T follicular helper cell (primary cell): ENCODE measurements around the gene CEP57.
A peak's percentile ranks its signal among the peaks of the same experiment; 100 is the strongest.
"Not testable (repeated sequence)": the region's sequence is repeated elsewhere in the genome, so short reads cannot be mapped to it uniquely, and the experiment has no call there.

Experiments used
- DNase-seq: peaks from one replicate; pipeline ENCODE4 v3.0.0-alpha.2; 2020; ENCODE audit warnings: low read depth

The CEP57 gene

DNA sequence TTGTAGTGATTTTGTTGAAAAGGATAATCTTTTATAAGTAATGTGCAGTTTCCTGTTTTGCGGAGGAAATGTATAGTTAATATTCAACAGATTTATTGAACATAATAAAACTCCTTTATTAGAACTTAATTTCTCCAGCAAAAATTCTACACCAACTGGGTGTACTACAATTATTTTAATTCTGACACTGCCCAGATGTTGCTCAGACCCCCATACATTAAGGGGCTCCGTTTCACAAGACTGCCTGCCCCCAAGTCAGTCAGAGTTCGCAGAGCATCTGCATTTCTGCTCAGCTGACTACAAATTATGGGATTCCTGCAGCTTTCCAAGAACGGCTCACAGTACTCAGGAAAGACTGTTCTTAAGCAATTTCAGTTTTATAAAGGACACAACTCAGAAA lies 6.2 kb downstream of the CEP57 start:
- DNase-seq: no peak

- no peak for DNase-seq
Observed at GRCh38 chr11:95799546-95799945, 9.2 kb downstream of the CEP57 start.

GRCh38 chr11:95800438-95800837 lies 10.1 kb downstream of the CEP57 start:
- DNase-seq: no peak

GRCh38 chr11:95802806-95803205 lies 12.5 kb downstream of the CEP57 start:
- no peak for DNase-seq

DNA sequence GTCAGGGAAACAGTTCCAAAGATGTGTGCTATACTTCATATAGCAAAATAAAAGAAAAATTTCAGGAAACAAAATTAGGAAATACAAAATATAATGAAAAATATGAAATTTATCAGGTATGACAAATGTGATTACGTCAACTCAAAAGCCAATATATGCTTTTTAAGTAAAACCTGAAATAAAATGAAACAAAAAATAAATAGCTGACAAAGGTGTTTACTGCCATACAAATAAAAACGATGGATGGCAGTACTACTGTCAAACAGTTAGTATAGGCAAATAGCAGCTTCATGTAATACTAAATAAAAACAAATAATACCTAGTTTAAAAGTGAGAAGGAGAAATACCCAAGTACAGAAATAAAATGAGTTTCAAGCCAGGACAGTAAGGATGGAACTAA lies 13.7 kb downstream of the CEP57 start:
- DNase-seq: no peak

GRCh38 chr11:95805869-95806268 lies 15.6 kb downstream of the CEP57 start:
- no peak for DNase-seq

DNA sequence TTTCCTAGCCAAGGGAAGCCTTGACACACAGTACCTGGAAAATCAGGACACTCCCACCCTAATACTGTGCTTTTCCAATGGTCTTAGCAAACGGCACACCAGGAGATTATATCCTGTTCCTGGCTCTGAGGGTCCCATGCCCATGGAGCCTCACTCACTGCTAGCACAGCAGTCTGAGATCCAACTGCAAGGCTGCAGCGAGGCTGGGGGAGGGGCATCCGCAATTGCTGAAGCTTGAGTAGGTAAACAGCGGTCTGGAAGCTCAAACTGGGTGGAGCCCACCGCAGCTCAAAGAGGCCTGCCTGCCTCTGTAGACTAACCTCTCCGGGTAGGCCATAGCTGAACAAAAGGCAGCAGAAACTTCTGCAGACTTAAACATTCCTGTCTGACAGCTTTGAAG lies 16.2 kb downstream of the CEP57 start:
- not testable (repeated sequence) for DNase-seq

DNA sequence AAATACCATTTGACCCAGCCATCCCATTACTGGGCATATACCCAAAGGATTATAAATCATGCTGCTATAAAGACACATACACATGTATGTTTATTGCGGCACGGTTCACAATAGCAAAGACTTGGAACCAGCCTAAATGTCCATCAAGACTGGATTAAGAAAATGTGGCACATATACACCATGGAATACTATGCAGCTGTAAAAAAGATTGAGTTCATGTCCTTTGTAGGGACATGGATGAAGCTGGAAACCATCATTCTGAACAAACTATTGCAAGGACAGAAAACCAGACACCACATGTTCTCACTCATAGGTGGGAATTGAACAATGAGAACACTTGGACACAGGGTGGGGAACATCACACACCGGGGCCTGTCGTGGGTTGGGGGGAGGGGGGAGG lies 20.8 kb downstream of the CEP57 start:
- DNase-seq: not testable (repeated sequence)

DNA sequence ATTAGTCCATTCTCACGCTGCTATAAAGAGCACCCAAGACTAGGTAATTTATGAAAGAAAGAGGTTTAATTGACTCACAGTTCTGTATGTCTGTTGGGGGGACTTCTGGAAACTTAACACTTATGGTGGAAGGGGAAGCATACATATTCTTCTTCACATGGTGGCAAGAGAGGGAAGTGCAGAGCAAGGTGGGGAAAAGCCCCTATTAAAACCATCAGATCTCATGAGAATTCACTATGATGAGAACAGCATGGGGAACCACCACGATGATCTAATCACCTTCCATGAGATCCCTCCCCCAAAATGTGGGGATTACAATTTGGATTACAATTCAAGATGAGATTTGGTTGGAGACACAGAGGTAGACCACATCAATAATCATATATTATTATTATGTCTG lies 25.7 kb downstream of the CEP57 start:
- no peak for DNase-seq

DNA sequence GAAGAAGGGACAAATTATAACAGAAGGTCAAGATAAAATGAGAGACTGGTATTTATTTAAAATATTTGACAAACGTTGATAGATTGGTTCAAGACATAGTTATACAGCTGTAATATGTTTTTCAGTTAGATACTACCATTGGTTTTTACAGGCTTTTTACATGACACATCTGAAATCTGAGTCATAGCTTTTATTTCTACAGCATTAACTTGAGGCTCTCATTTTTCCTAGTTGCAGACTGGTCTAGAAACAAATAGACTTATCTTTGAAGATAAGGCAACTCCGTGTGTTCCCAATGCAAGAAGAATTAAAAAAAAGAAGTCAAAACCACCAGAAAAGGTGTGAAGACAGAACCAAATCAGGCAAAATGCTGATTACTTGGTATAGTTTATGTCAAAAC lies 31.3 kb downstream of the CEP57 start:
- no peak for DNase-seq

DNA sequence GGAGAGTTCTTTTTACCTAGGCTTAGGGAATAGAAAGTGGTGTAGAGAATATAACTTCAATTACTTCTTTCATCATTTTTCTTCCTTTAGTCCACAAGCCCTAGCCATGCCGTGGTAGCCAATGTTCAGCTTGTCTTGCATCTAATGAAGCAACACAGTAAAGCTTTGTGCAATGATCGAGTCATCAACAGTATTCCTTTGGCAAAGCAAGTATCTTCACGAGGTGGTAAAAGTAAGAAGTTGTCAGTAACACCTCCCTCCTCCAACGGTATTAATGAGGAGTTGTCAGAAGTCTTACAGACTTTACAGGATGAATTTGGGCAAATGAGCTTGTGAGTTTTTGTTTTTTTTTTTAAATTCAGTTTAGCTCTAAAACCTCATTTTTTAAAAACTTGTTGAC lies 37.4 kb downstream of the CEP57 start:
- no peak for DNase-seq

DNA sequence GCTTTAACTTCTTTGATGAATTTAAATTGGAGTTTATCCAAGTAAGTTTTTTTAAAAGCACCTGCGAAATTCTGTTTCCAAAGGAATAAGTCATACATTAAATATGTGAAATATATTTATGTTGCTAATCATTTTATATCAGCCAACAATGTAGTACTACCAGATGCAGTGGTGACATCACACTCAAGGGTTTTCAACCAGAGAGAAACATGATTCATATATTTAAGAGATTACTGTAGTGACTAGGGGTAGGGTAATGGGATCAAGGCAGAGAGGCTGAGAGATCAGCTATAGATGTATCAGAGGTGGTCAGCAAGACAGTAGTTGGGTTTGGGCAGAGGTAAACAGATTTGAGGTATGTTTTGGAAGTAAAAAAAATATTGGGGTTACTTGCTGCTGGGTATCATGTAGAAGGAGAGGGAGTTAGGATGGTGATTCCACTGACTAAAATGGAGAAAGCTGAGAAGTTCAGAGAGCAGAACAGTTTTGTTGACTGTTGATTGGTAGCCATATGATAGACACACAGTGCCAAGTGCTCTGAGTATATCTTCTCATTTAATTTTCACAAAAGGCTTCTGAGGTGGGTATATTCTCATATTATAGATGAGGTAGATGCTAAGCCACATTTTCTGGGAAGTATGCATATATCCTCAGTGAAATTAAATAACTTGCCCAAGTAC lies 39.4 kb downstream of the CEP57 start:
- no peak for DNase-seq

DNA sequence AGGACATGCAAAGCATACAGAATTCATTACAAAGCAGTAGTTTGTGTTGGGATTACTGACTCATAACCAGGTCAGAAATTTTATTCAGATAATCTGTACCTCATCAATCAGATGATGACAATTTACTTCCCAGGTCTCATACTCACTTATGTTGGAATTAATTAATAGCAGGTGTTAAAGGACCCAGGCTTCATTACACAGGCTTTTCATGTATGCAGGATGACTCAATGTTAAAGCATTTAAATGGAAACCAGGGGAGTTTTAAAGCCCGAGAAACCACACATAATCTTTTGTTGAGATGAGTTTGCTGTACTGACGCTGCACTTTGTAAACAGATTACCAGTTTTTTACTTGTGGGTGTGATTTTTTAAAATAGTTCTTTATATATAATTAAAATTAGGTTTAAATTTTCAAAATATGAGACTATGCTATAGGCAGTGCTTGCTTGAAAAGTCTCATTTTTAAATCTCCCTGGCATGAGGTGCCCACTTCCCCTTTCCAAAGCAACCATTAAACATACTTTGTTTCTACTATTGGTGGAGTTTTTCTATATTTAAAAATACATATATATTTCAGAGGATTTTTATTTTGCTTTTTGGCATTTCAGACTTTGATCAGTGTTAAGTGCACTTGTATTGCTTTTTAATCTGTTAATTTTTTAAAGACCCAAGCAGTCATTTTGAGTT lies 41.0 kb downstream of the CEP57 start:
- no peak for DNase-seq

GRCh38 chr11:95832763-95833162 lies 42.5 kb downstream of the CEP57 start:
- no peak for DNase-seq

DNA sequence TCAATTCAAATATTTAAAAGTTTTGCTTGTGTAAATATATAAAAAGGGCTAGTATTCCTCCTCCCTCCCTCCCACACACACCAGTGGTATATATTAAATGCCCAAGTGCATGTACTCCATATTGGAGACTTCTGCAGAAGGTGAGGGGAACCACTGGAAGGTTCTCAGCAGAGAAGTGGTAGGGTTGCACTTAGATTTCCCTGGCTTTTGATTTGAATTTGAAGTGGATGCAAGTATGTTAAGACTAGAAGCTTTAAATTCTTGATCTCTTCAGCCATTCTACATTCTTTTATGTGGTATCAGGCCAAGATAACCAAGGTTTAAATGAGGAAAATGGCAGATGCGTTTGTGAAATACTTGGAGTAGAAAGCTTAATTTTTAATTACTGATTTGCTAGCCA lies 43.1 kb downstream of the CEP57 start:
- no peak for DNase-seq

DNA sequence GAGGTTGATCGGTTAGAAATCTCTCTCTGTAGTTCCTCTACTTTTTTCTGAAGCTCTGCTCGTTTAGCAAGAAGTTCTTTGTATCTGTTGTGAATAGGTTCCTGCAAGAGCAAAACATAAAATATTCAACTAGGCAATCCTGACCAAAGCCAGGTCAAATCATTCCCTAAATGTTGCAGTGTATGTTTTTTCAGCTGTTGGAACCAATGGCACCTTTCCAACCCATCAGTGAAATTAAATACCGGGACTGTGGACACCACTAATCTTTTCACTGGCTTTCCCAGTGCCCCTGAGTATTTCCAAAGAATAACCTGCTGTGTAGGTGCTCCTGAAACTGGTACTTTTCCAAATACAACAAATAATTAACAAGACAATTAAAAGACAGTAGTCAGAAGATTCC lies 45.1 kb downstream of the CEP57 start:
- DNase-seq: no peak

DNA sequence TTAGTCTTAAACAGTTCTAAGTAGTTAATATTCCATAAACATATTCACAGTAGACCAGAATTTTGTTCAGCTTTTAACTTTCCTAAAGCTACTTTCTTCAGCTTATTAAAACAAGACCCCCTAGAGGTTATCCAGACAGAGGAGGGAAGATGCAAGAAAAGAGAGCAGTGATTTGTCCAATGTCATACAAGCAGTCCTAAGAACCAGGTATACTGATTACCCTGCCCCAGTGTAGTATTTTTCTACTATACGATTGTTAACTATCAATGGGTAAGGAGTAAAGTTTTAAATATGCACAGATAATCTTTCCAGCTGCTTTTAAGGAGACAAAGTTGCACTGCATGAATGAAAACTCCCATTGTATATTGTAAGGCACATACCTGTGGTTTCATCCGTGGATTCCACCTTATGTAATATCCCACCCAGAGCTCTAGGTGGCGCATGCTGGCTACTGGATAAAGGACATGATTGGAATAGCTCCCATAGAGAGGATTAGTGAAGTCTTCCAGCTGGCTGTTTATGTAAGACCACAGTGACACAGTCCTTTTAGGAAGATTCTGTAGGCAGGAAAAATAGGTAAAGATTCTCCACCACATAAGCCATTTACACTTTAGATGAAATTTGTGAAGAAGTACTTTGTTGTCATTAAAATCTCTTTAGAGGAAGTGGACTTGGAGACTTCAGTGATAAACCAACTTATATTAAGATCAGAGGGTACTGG lies 45.6 kb downstream of the CEP57 start:
- peak; percentile 39 for DNase-seq

DNA sequence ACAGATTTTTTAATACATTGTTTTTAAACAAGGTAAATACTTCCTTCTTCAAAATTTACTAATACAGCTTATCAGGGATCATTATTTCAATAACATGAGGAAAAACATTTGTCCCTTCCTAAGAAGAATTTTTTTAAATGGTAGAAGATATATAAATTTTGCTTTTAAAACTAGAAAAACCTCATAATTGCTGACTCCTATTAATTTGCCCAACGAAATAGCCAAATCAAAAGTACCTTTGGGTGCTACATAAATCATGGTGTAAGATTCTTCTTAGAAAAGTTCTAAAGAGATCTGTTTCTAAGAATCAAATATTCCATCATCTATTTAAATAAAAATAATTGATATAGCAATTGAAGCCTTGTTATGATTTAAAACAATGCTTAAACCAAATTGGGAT lies 54.9 kb downstream of the CEP57 start:
- no peak for DNase-seq

GRCh38 chr11:95849087-95849825 lies 59.0 kb downstream of the CEP57 start:
- DNase-seq: no peak

DNA sequence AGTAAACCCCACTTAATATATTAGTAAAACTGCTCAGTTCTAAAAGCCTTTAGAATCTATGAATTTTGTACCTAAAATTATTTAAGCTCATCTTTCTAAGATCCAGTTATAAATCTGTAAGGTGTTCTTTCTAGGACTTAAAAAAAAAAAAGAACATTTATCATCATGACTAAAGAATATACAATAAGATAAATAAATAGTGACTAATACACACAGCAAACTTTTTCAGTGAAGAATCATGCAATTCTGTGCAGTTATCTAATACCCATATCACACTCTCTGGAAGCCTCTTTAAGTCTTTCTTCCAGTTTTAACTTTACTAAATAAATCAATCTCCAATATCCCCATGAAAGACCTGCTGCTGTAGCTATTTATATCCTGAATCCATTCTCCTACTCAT lies 59.8 kb downstream of the CEP57 start:
- DNase-seq: no peak

DNA sequence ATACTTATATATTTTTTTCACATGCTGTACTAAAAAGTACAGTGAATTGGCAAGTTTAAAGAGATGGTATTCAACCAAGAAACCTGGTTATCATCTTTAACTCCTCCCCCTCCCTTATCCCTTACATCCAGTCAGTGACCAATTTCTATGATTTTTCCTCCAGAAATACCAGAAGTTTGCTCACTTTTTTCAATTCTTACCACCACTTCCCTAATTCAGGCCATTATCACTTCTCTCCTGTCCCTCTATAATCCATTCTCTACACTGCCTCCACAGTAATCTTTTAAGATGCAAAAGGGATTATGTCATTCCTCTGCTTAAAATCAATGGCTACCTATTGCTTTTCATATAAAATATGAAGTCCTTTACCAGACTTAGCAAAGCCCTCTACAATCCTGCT lies 62.8 kb downstream of the CEP57 start:
- DNase-seq: no peak

DNA sequence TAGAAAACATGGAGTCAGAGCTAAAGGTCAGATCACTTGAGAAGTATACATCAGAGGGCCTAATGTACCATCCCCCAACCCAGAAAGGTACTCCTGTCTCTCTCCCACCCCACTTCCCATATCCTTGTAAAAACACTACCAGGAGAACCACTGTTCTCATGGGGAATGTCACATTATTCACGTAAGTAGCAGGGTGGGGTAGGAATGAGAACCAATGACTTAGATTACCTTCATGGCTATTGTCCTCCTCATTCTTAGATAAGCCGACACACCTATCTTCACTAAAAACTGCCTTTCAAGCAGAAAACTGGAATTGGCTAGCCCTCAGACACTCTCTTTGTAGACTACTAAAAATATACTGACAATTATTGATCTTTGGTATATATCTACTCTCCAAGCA lies 63.6 kb downstream of the CEP57 start:
- no peak for DNase-seq

DNA sequence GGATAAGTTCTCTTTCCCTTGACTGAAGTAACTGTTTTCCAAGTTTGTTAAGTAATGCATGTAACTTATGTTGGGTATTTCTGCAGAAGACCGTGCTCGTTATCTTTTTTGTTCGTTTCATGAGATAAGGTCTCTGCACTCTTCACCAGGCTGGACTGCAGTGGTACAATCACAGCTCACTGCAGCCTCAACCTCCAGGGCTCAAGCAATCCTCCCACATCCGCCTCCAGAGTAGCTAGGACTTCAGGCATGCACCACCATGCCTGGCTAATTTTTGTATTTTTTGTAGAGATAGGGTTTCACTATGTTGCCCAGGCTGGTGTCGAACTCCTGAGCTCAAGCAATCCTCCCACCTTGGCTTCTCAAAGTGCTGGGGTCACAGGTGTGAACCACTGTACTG lies 64.1 kb downstream of the CEP57 start:
- DNase-seq: not testable (repeated sequence)
